ENCODE data around the gene SELPLG.
"Not testable (repeated sequence)": the region's sequence is repeated elsewhere in the genome, so short reads cannot be mapped to it uniquely, and the experiment has no call there.

The SELPLG gene

GRCh38 chr12:108637222-108637971 lies 3.7 kb upstream of the SELPLG start:
- Histone ChIP-seq H3K36me3 (no peaks in the 10 kb centered on the region), H3K4me1 (peaks cover 12% of the 10 kb centered on the region), H3K27me3 (no peaks in the 10 kb centered on the region), H3K4me3 (ENCODE audit: low read depth, low read length) (no peak overlapping the region), H3K9me3 (no peaks in the 10 kb centered on the region)
- no peak for TF ChIP-seq CTCF (IDR thresholded peaks at IDR 0.05; ENCODE audit: low read depth, low read length)
- no peak for DNase-seq

GRCh38 chr12:108635997-108636808 lies 2.5 kb upstream of the SELPLG start:
- Histone ChIP-seq H3K9me3 (no peaks in the 10 kb centered on the region), H3K4me1 (peaks cover 8% of the 10 kb centered on the region), H3K4me3 (ENCODE audit: low read depth, low read length) (no peak overlapping the region), H3K27me3 (no peaks in the 10 kb centered on the region), H3K36me3 (no peaks in the 10 kb centered on the region)
- no peak for DNase-seq
- TF ChIP-seq CTCF (IDR thresholded peaks at IDR 0.05; ENCODE audit: low read depth, low read length) = no peak

GRCh38 chr12:108635201-108635996 lies 1.7 kb upstream of the SELPLG start:
- Histone ChIP-seq H3K4me1 (peaks cover 8% of the 10 kb centered on the region), H3K36me3 (no peaks in the 10 kb centered on the region), H3K27me3 (no peaks in the 10 kb centered on the region), H3K9me3 (no peaks in the 10 kb centered on the region), H3K4me3 (ENCODE audit: low read depth, low read length) (no peak overlapping the region)
- TF ChIP-seq CTCF (IDR thresholded peaks at IDR 0.05; ENCODE audit: low read depth, low read length) = no peak
- no peak for DNase-seq

- peaks cover 8% of the 10 kb centered on the region for H3K4me1 ChIP-seq
- H3K4me3 ChIP-seq (ENCODE audit: low read depth, low read length) = no peak overlapping the region
- H3K9me3 ChIP-seq = no peaks in the 10 kb centered on the region
- no peak for TF ChIP-seq CTCF (IDR thresholded peaks at IDR 0.05; ENCODE audit: low read depth, low read length)
- H3K27me3 ChIP-seq = no peaks in the 10 kb centered on the region
- H3K36me3 ChIP-seq = no peaks in the 10 kb centered on the region
- no peak for DNase-seq
Observed at GRCh38 chr12:108634341-108634751, 652 bp upstream of the SELPLG start.

GRCh38 chr12:108633081-108633533 lies 587 bp downstream of the SELPLG start:
- no peak for TF ChIP-seq CTCF (IDR thresholded peaks at IDR 0.05; ENCODE audit: low read depth, low read length)
- Histone ChIP-seq H3K9me3 (no peaks in the 10 kb centered on the region), H3K4me1 (peaks cover 8% of the 10 kb centered on the region), H3K36me3 (no peaks in the 10 kb centered on the region), H3K4me3 (ENCODE audit: low read depth, low read length) (no peak overlapping the region), H3K27me3 (no peaks in the 10 kb centered on the region)
- no peak for DNase-seq

GRCh38 chr12:108631261-108631660 lies 2.4 kb downstream of the SELPLG start:
- not testable (repeated sequence) for H3K4me3 ChIP-seq (ENCODE audit: low read depth, low read length); H3K9me3 ChIP-seq; H3K4me1 ChIP-seq; H3K27me3 ChIP-seq; H3K36me3 ChIP-seq; DNase-seq
